Measurements from ENCODE around the gene KRTAP10-9. TPM values are rescaled to one million over a fixed set of nuclear protein-coding genes. Genes with fewer than 3 reads are reported as not detected.

KRTAP10-9 gene
- total and polyA plus RNA-seq, 2 of the 8 experiments (the other 6 are each of a cell fraction or from before 2014, with no cell fraction given) = not detected

DNA sequence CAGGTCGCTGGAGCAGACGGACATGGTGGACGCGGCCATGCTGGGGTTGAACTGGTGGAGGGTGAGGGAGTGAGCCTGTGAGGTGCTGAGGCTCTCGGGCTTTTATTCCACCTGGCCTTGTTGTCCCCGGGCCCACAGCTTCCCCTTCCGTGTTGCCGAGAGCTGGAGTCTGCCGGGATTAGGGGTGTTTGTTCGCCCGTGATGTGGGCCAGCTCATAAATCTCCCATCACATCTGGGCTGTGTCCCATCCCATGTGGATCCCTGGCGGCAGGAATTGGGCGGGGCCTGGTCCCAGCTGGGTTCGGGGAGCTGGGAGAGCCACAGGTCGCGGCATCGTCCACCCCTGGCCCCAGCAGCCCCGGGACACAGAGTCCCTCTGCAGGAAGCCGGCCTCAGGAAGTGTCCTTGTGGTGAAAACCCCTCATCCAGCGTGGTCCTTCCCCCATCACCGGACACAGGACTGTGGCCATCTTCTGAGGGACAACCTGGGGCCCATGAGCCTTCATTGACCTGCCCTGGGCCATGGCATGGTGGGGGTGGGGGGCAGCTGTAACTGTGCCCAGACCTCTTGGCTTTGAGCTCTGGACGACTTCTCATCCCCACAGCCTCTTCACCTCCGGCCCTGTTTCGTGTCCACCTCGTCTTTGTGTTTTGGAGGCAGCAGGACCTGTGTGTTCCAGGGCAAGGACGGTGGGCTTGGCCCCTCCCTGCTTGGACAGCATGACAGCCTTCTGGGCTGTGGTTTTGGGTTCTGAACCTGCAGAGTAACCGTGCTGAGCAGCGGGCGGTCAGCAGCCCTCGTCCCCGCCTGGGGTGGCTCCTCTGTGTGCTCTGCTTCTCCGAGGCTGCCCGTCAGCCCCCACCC lies 34.2 kb upstream of the KRTAP10-9 start, which contains the start of gene KRTAP10-6:
KRTAP10-6 (minus strand) TSS at position 60 of the 866 bp plus-strand sequence; CDS start at position 39, 21 bp downstream.
- H3K27me3 ChIP-seq (replicated peaks in 1 of 4; ENCODE audit: control insufficient read depth in 3 of 4, extremely low read depth in 1 of 4, insufficient read depth in 3 of 4, low read length in 3 of 4) = no peaks in the 10 kb centered on the region
- POLR2A ChIA-PET (ENCODE audit: partially characterized antibody) = no interaction called here

More for the DNA sequence above, 34.2 kb upstream of the KRTAP10-9 start, which contains the start of gene KRTAP10-6:
- H3K27ac ChIP-seq (ENCODE audit: low read depth, low read length) = no peak within 1 kb of the TSS; the same call in 1 of the 2 replicates
- H3K4me2 ChIP-seq (ENCODE audit: insufficient read depth in 1 of 2, low read depth in 2 of 2, low read length in 2 of 2) = no peak within 1 kb of the TSS
- no peak within 1 kb of the TSS for H3K4ac ChIP-seq (replicated peaks; ENCODE audit: insufficient read length, low read depth, low read length)
- peak within 1 kb of the TSS; percentile 83 for H2BK120ac ChIP-seq (replicated peaks; ENCODE audit: low read depth, low read length)
- TF ChIP-seq, protein P1, sequence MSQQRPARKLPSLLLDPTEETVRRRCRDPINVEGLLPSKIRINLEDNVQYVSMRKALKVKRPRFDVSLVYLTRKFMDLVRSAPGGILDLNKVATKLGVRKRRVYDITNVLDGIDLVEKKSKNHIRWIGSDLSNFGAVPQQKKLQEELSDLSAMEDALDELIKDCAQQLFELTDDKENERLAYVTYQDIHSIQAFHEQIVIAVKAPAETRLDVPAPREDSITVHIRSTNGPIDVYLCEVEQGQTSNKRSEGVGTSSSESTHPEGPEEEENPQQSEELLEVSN (IDR thresholded peaks at IDR 0.05) = no peak
- TF ChIP-seq CHD1 (IDR thresholded peaks at IDR 0.05; ENCODE audit: low read depth, low read length) = no peak
- 0 out of 2 replicates have a peak, but pooled peaks cover 4% of the 10 kb centered on the region for H3K23me2 ChIP-seq (ENCODE audit: low read depth, low read length)
- CTCF ChIA-PET (ENCODE audit: partially characterized antibody) = interaction anchor here (0.6 to 1.6 kb wide), 6 partner anchors 9 to 201 kb away, joined by 3 to 6 read pairs (median 3); no protein-coding TSS in a partner anchor
- H4K5ac ChIP-seq (ENCODE audit: insufficient read length, low read depth, low read length) = no peak within 1 kb of the TSS
- H3K9me3 ChIP-seq (ENCODE audit: insufficient read depth in 2 of 2, low read depth in 1 of 2, low read length in 1 of 2) = no peaks in the 10 kb centered on the region
- peak within 1 kb of the TSS; percentile 91 for H4K8ac ChIP-seq (ENCODE audit: extremely low read depth, insufficient read depth, low read length)
- no peak within 1 kb of the TSS for H3K56ac ChIP-seq (replicated peaks; ENCODE audit: insufficient read length, low read depth, low read length)
- H2BK15ac ChIP-seq (ENCODE audit: low read length) = peak within 1 kb of the TSS; percentile 81; the same call in 1 of the 2 replicates
- no peak within 1 kb of the TSS for H3K4me3 ChIP-seq (ENCODE audit: extremely low read depth in 1 of 4, insufficient read depth in 2 of 4, low read depth in 3 of 4, low read length in 4 of 4)
- no peaks in the 10 kb centered on the region; a peak in 1 of 8 replicates for H3K36me3 ChIP-seq (ENCODE audit: control insufficient read depth in 2 of 4, insufficient read depth in 4 of 4, low read length in 3 of 4)
- 81% methylated on average over 32 of the region's 33 CpGs; no CpG with 5 or more reads in 1 of the 2 experiments for WGBS, 2 experiments (ENCODE audit: extremely low coverage in 1 of 2, insufficient coverage in 1 of 2, insufficient read length in 1 of 2, insufficient replicate concordance in 2 of 2, low coverage in 1 of 2, low lambda C conversion rate in 2 of 2, missing lambda C conversion rate in 1 of 2)
- peak within 1 kb of the TSS; percentile 87 for H3K18ac ChIP-seq (ENCODE audit: extremely low read depth, low read length)
- H4K20me1 ChIP-seq (replicated peaks in 1 of 2; ENCODE audit: control insufficient read depth in 1 of 2, insufficient read depth in 2 of 2, low read length in 2 of 2) = no peaks in the 10 kb centered on the region
- H4K91ac ChIP-seq (replicated peaks; ENCODE audit: insufficient read length, low read length) = peak within 1 kb of the TSS; percentile 98
- H3K23ac ChIP-seq (ENCODE audit: insufficient read length) = no peak within 1 kb of the TSS
- H2BK5ac ChIP-seq (ENCODE audit: low read depth, low read length) = peak within 1 kb of the TSS; percentile 71; the same call in 1 of the 2 replicates
- H2BK12ac ChIP-seq (ENCODE audit: low read depth, low read length) = peak within 1 kb of the TSS; percentile 99
- no peak within 1 kb of the TSS for H3K14ac ChIP-seq (ENCODE audit: insufficient read length)
- H2AK5ac ChIP-seq (ENCODE audit: low read depth, low read length) = peak within 1 kb of the TSS; percentile 90; the same call in 1 of the 2 replicates
- no peak within 1 kb of the TSS; a peak in 1 of 7 replicates for H3K9ac ChIP-seq (replicated peaks in 1 of 4; ENCODE audit: extremely low read depth in 1 of 4, low read depth in 3 of 4, low read length in 3 of 4)
- H3K79me2 ChIP-seq (ENCODE audit: control insufficient read depth in 1 of 2, insufficient read depth in 2 of 2, low read length in 2 of 2) = no peaks in the 10 kb centered on the region
- FAIRE-seq (no peak), DNase-seq (ENCODE audit: low read depth in 1 of 2, low spot score in 2 of 2) (peak in 1 of 2 experiments; percentile 47)
- no peaks in the 10 kb centered on the region for H3K79me1 ChIP-seq (ENCODE audit: low read depth, low read length)
- peaks cover 2 to 20% (median 6%) of the 10 kb centered on the region in 4 experiments for H3K4me1 ChIP-seq (replicated peaks in 1 of 4; ENCODE audit: control insufficient read depth in 3 of 4, insufficient read depth in 4 of 4, low read length in 3 of 4)
- H2BK20ac ChIP-seq (ENCODE audit: low read length) = peak within 1 kb of the TSS; percentile 93; the same call in 1 of the 2 replicates
- no peak within 1 kb of the TSS for H2AFZ ChIP-seq (ENCODE audit: low read length)

Measured in H1 (cell line).